IMR-90 (cell line): ENCODE results near the gene C10orf95. TPM values are rescaled to one million over a fixed set of nuclear protein-coding genes. Genes with fewer than 3 reads are reported as not detected.

ENCODE experiments used
- ATAC-seq: fragments of 200-7000 bp; cut with Tn5 transposase; 2 replicates; pipeline ENCODE4 v1.9.1; 2020; ENCODE audit warnings: low read depth, mild to moderate bottlenecking, moderate library complexity
- BruUV-seq: library from RNA; stranded (reverse); fragments of 400-500 nt; replicated peaks from 2 replicates; lab custom pipeline; 2021; lab: Mats Ljungman, UMichigan
- CTCF ChIA-PET: fragments of 300-600 bp; formaldehyde crosslinking; extraction: SDS; loops from one replicate; lab custom pipeline; 2021; ENCODE audit warnings: antibody characterized with exemption; lab: Yijun Ruan, JAX
- POLR2A ChIA-PET: fragments of 300-600 bp; sonication (Branson Sonifier 250); formaldehyde crosslinking; loops from one replicate; lab custom pipeline; 2022; ENCODE audit warnings: antibody characterized with exemption; ENCODE audit not compliant: unreplicated experiment; lab: Charles Lee
- DNase-seq: peaks from one replicate; pipeline ENCODE4 v3.0.0; 2013
- H2AFZ ChIP-seq: replicated peaks from 2 replicates; pipeline ENCODE3; 2013; ENCODE audit warnings: low read length, mild to moderate bottlenecking; ENCODE audit not compliant: poor library complexity
- H2AK5ac ChIP-seq: 2 replicates; pipeline ENCODE4 v1.6.1; 2013; ENCODE audit warnings: low read depth, low read length, inconsistent platforms
- H2AK9ac ChIP-seq: replicated peaks from 2 replicates; pipeline ENCODE3; 2013; ENCODE audit warnings: mild to moderate bottlenecking, low read depth, low read length, moderate library complexity; ENCODE audit not compliant: poor library complexity
- H2BK120ac ChIP-seq: 2 replicates; pipeline ENCODE4 v1.6.1; 2013; ENCODE audit warnings: low read depth, low read length, inconsistent platforms
- H2BK15ac ChIP-seq: 3 replicates; pipeline ENCODE4 v1.6.1; 2013; ENCODE audit warnings: low read depth, low read length, inconsistent platforms
- H2BK20ac ChIP-seq: 2 replicates; pipeline ENCODE4 v1.6.1; 2013; ENCODE audit warnings: low read depth, mild to moderate bottlenecking, inconsistent platforms, low read length, moderate library complexity
- H2BK5ac ChIP-seq: 2 replicates; pipeline ENCODE4 v1.6.1; 2013; ENCODE audit warnings: mild to moderate bottlenecking, low read depth, low read length, inconsistent platforms; ENCODE audit not compliant: poor library complexity, severe bottlenecking
- H3K14ac ChIP-seq: replicated peaks from 2 replicates; pipeline ENCODE4 v1.6.1; 2013; ENCODE audit warnings: low read depth, low read length, inconsistent platforms
- H3K18ac ChIP-seq: 2 replicates; pipeline ENCODE4 v1.6.1; 2013; ENCODE audit warnings: low read depth, low read length, control low read depth
- H3K23ac ChIP-seq: 2 replicates; pipeline ENCODE4 v1.6.1; 2013; ENCODE audit warnings: low read depth, low read length, inconsistent platforms
- H3K27ac ChIP-seq: 2 replicates; pipeline ENCODE4 v1.5.1; 2013; ENCODE audit warnings: mild to moderate bottlenecking, control low read depth, low read length; ENCODE audit not compliant: insufficient read depth
- H3K27me3 ChIP-seq: 2 replicates; pipeline ENCODE4 v1.6.1; 2013; ENCODE audit warnings: low read length; ENCODE audit not compliant: control insufficient read depth, insufficient read depth
- H3K36me3 ChIP-seq: 2 replicates; pipeline ENCODE4 v1.6.1; 2013; ENCODE audit warnings: low read length, mixed read lengths; ENCODE audit not compliant: control insufficient read depth, insufficient read depth
- H3K4ac ChIP-seq: 2 replicates; pipeline ENCODE4 v1.6.1; 2013; ENCODE audit warnings: low read depth, low read length, inconsistent platforms
- H3K4me1 ChIP-seq: 2 replicates; pipeline ENCODE4 v1.6.1; 2013; ENCODE audit warnings: low read length, mixed read lengths; ENCODE audit not compliant: control insufficient read depth, insufficient read depth
- H3K4me2 ChIP-seq: 2 replicates; pipeline ENCODE4 v1.6.1; 2013; ENCODE audit warnings: low read depth, mild to moderate bottlenecking, control low read depth, low read length, moderate library complexity
- H3K4me3 ChIP-seq: 2 replicates; pipeline ENCODE4 v1.5.1; 2013; ENCODE audit warnings: low read depth, mild to moderate bottlenecking, control low read depth, low read length, moderate library complexity; ENCODE audit not compliant: insufficient read depth
- H3K56ac ChIP-seq: 2 replicates; pipeline ENCODE4 v1.6.1; 2013; ENCODE audit warnings: low read length, inconsistent platforms; ENCODE audit not compliant: insufficient read depth; ENCODE audit errors: extremely low read depth
- H3K79me1 ChIP-seq, 2 experiments: 2 replicates each; pipeline ENCODE4 v1.6.1; 2013; ENCODE audit warnings: low read length in 2 of 2, inconsistent platforms in 1 of 2, low read depth in 1 of 2
- H3K9ac ChIP-seq: 2 replicates; pipeline ENCODE4 v1.6.1; 2013; ENCODE audit warnings: low read depth, low read length, control low read depth
- H3K9me1 ChIP-seq: 2 replicates; pipeline ENCODE4 v1.6.1; 2013; ENCODE audit warnings: low read length, inconsistent platforms; ENCODE audit not compliant: insufficient read depth
- H3K9me3 ChIP-seq: 2 replicates; pipeline ENCODE4 v1.6.1; 2013; ENCODE audit warnings: low read length; ENCODE audit not compliant: control insufficient read depth, insufficient read depth
- H4K20me1 ChIP-seq: 2 replicates; pipeline ENCODE4 v1.6.1; 2013; ENCODE audit warnings: low read length, inconsistent platforms; ENCODE audit not compliant: insufficient read depth
- H4K5ac ChIP-seq: 2 replicates; pipeline ENCODE4 v1.6.1; 2013; ENCODE audit warnings: mild to moderate bottlenecking, low read depth, low read length, control low read depth
- H4K8ac ChIP-seq, 2 experiments: 2 replicates each; pipeline ENCODE4 v1.6.1; 2013; ENCODE audit warnings: low read depth in 2 of 2, low read length in 2 of 2, control low read depth in 1 of 2, inconsistent platforms in 1 of 2
- H4K91ac ChIP-seq: 2 replicates; pipeline ENCODE4 v1.6.1; 2013; ENCODE audit warnings: low read depth, low read length, inconsistent platforms; ENCODE audit not compliant: insufficient read depth
- CHD1 ChIP-seq: IDR thresholded peaks from 2 replicates; pipeline ENCODE4 v1.6.1; 2012; ENCODE audit warnings: low read depth, low read length, improper control_type of control experiment
- CTCF ChIP-seq: conservative IDR thresholded peaks from 2 replicates; pipeline ENCODE4 v1.5.1; 2012; ENCODE audit warnings: mild to moderate bottlenecking, low read depth, low read length, improper control_type of control experiment
- ELK1 ChIP-seq: fragments of 150-350 bp; IDR thresholded peaks from 2 replicates; pipeline ENCODE4 v1.6.1; 2016; ENCODE audit warnings: low read depth, mild to moderate bottlenecking, low read length, moderate library complexity, borderline replicate concordance
- MXI1 ChIP-seq: IDR thresholded peaks from 2 replicates; pipeline ENCODE4 v1.6.1; 2012; ENCODE audit warnings: low read depth, mild to moderate bottlenecking, low read length, moderate library complexity, borderline replicate concordance
- RAD21 ChIP-seq: IDR thresholded peaks from 2 replicates; pipeline ENCODE4 v1.6.1; 2012; ENCODE audit warnings: low read length, improper control_type of control experiment
- RFX5 ChIP-seq: IDR thresholded peaks from 2 replicates; pipeline ENCODE4 v1.8.0; 2012; ENCODE audit warnings: low read depth, mild to moderate bottlenecking, low read length, moderate library complexity
- WGBS, 2 experiments: methylation state at CpG; one replicate each; pipeline versions ENCODE4 v1.1.5 to v1.1.7; 2013; ENCODE audit warnings: missing lambda C conversion rate in 2 of 2; ENCODE audit not compliant: insufficient read length in 1 of 2; ENCODE audit errors: extremely low coverage in 2 of 2; 5-methylcytosine and 5-hydroxymethylcytosine counted together
- dilution Hi-C: fragments of 300-500 bp; cut with HindIII; formaldehyde crosslinking; loops from one replicate; pipeline ENCODE4 v1.14.3; 2018; ENCODE audit warnings: low sequenced_read_pairs; ENCODE audit not compliant: unreplicated experiment
- in situ Hi-C: fragments of 300-500 bp; cut with MboI; formaldehyde crosslinking; loops from 3 replicates; pipeline ENCODE4 v1.14.3; 2019; ENCODE audit warnings: low sequenced_read_pairs, inconsistent platforms, mixed read lengths
- intact Hi-C: fragments of 100-400 bp; cut with micrococcal nuclease; formaldehyde crosslinking; loops from 2 replicates; pipeline ENCODE4 v1.10.0; 2022
- polyA plus RNA-seq, 3 experiments: library from polyadenylated mRNA; depleted of rRNA; stranded (reverse); fragments of >200 nt; gene quantifications; 2 replicates each; pipeline ENCODE4 v1.2.3, GENCODE V29; 2012; ENCODE audit warnings: low replicate concordance in 1 of 3
- total RNA-seq: library from RNA; depleted of rRNA; stranded (reverse); fragments of >200 nt; gene quantifications from 2 replicates; pipeline ENCODE4 v1.2.3, GENCODE V29; 2012

C10orf95 gene
- total and polyA plus RNA-seq, 2 of the 4 experiments (the other 2 are of a cell fraction), result not detected

- Histone ChIP-seq H3K36me3 (peaks cover 18% of the 10 kb centered on the region), H3K56ac (no peak overlapping the region), H2BK120ac (no peak overlapping the region), H3K4me1 (no peaks in the 10 kb centered on the region), H3K9me1 (no peaks in the 10 kb centered on the region), H4K8ac (no peak overlapping the region), H3K79me1 (no peaks in the 10 kb centered on the region; a peak in 1 of 4 replicates), H3K14ac (no peak overlapping the region), H3K27ac (no peak overlapping the region), H3K4me2 (no peak overlapping the region), H3K23ac (no peak overlapping the region), H3K4ac (no peak overlapping the region), H2AK5ac (no peak overlapping the region), H2BK5ac (no peak overlapping the region), H3K9me3 (no peaks in the 10 kb centered on the region), H3K9ac (no peak overlapping the region), H4K20me1 (peaks cover 6% of the 10 kb centered on the region; the same call in 1 of the 2 replicates), H2BK20ac (no peak overlapping the region), H2AK9ac (no peak overlapping the region), H3K4me3 (no peak overlapping the region), H4K91ac (no peak overlapping the region), H2AFZ (no peak overlapping the region), H4K5ac (no peak overlapping the region), H3K27me3 (no peaks in the 10 kb centered on the region), H3K18ac (no peak overlapping the region), H2BK15ac (no peak overlapping the region)
- no peak for DNase-seq
- no peak for TF ChIP-seq ELK1
- TF ChIP-seq CHD1, result no peak
- TF ChIP-seq RAD21, result no peak
- no peak for TF ChIP-seq RFX5
- TF ChIP-seq MXI1, result no peak
- no peak for TF ChIP-seq CTCF
- intact Hi-C loops, result no loop called here
- dilution Hi-C loops, result no loop called here
- CTCF ChIA-PET, result interaction anchor here (0.6 kb wide), 1 partner anchor 96 kb away, joined by 3 read pairs; no protein-coding TSS in a partner anchor
- POLR2A ChIA-PET, result no interaction called here
- in situ Hi-C loops, result loop anchor here (5.0 kb wide), 1 partner anchor 84 kb away; no protein-coding TSS in a partner anchor
- no TSS peak for BruUV-seq
- WGBS, 2 experiments, result 80% methylated on average over 1 of the region's 9 CpGs; no CpG with 5 or more reads in 1 of the 2 experiments
- ATAC-seq, result no peak; the same call in 1 of the 2 replicates
Observed at GRCh38 chr10:102476466-102477141, 25.3 kb upstream of the C10orf95 start.
